SK-N-SH (cell line): ENCODE data around the gene LHB.

Experiments
- ELF1 ChIP-seq: IDR thresholded peaks from 2 replicates; pipeline ENCODE4 v1.4.0; 2012
- EP300 ChIP-seq, 2 experiments: IDR thresholded peaks; 2 replicates each; pipeline versions ENCODE4 v1.4.0 to v1.6.1; 2012; ENCODE audit warnings: borderline replicate concordance in 1 of 2, low read depth in 1 of 2, low read length in 1 of 2
- EZH2phosphoT487 ChIP-seq: fragments of 200-600 bp; sonication (generic); IDR thresholded peaks from 2 replicates; pipeline ENCODE4 v1.6.1; 2017; ENCODE audit warnings: low read depth, mixed run types, mild to moderate bottlenecking, antibody characterized with exemption, moderate library complexity, borderline replicate concordance
- FOXM1 ChIP-seq: IDR thresholded peaks from 2 replicates; pipeline ENCODE4 v1.4.0; 2012; ENCODE audit warnings: low read depth, mild to moderate bottlenecking
- MXI1 ChIP-seq: IDR thresholded peaks from 2 replicates; pipeline ENCODE4 v1.6.1; 2012; ENCODE audit warnings: mild to moderate bottlenecking, low read depth, low read length, improper control_type of control experiment
- POLR2AphosphoS5 ChIP-seq: IDR thresholded peaks from 2 replicates; pipeline ENCODE4 v1.6.1; 2012; ENCODE audit warnings: low read depth, low read length
- RCOR1 ChIP-seq: fragments of 150-350 bp; IDR thresholded peaks from 2 replicates; pipeline ENCODE4 v1.6.1; 2017; ENCODE audit warnings: antibody characterized with exemption, low read length
- RFX5 ChIP-seq: IDR thresholded peaks from 2 replicates; pipeline ENCODE4 v1.6.1; 2012; ENCODE audit warnings: mild to moderate bottlenecking, improper control_type of control experiment, low read length
- SIN3A ChIP-seq: IDR thresholded peaks from 2 replicates; pipeline ENCODE4 v1.6.1; 2012; ENCODE audit warnings: low read depth, mild to moderate bottlenecking, low read length, moderate library complexity, borderline replicate concordance
- SMC3 ChIP-seq: IDR thresholded peaks from 2 replicates; pipeline ENCODE4 v1.6.1; 2012; ENCODE audit warnings: low read depth, low read length, improper control_type of control experiment
- TAF1 ChIP-seq: IDR thresholded peaks from 2 replicates; pipeline ENCODE4 v1.6.1; 2012; ENCODE audit warnings: low read depth, mild to moderate bottlenecking, low read length, moderate library complexity, borderline replicate concordance
- TCF12 ChIP-seq: IDR thresholded peaks from 2 replicates; pipeline ENCODE4 v1.4.0; 2012
- TF ChIP-seq, protein P1 (sequence below): IDR thresholded peaks from 2 replicates; pipeline ENCODE4 v1.4.0; 2012; ENCODE audit warnings: low read depth, borderline replicate concordance
- TF ChIP-seq, protein P2 (sequence below): fragments of 200-600 bp; sonication (generic); IDR thresholded peaks from 2 replicates; pipeline ENCODE4 v1.6.1; 2017; ENCODE audit warnings: antibody characterized with exemption, mild to moderate bottlenecking, moderate library complexity

DNA sequence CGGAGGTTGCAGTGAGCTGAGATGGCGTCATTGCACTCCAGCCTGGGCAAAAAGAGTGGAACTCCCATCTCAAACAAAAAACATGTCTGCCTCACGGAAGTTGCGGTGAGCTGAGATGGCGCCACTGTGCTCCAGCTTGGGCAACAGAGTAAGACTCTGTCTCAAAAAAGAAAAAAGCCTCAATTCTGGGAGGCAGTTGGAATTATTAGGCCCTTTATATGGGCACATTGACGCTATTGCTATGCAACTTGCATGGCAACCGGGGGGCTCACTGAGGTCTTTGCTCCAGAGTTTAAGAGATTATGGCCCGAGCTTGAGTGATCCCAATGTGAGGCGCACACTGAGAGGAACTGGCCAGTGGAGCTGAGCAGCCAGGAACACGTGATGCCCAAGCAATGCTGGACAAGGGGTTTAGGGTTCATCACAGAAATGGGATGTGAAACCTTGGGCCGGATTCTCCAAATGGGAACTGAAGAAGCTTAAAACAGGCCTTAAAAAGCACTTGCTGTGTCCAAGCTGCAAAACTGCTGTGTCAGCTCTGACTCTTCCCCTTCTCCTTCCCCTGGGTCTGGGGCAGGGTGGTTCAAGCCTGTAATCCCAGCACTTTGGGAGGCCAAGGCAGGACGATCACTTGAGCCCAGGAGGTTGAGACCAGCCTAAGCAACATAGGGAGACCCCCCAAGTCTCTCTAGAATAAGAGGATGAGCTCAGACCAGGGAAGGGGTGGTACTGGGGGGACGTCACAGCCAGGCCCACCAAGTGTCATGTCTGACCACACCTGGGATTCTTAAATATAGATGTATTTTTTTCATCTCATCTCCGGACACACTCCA lies 49.3 kb downstream of the LHB start:
- TF ChIP-seq, protein P1, sequence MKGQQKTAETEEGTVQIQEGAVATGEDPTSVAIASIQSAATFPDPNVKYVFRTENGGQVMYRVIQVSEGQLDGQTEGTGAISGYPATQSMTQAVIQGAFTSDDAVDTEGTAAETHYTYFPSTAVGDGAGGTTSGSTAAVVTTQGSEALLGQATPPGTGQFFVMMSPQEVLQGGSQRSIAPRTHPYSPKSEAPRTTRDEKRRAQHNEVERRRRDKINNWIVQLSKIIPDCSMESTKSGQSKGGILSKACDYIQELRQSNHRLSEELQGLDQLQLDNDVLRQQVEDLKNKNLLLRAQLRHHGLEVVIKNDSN, result no peak
- TF ChIP-seq TAF1 (no peak), EP300 (IDR thresholded peaks at IDR 0.05; ENCODE audit: borderline replicate concordance in 1 of 2, low read depth in 1 of 2, low read length in 1 of 2) (no peak), ELF1 (no peak), EZH2phosphoT487 (no peak), POLR2AphosphoS5 (peak; percentile 72; the same call in 1 of the 2 replicates), RFX5 (no peak), FOXM1 (no peak), SIN3A (no peak), MXI1 (no peak), TCF12 (no peak), RCOR1 (no peak), SMC3 (no peak)
- TF ChIP-seq, protein P2, sequence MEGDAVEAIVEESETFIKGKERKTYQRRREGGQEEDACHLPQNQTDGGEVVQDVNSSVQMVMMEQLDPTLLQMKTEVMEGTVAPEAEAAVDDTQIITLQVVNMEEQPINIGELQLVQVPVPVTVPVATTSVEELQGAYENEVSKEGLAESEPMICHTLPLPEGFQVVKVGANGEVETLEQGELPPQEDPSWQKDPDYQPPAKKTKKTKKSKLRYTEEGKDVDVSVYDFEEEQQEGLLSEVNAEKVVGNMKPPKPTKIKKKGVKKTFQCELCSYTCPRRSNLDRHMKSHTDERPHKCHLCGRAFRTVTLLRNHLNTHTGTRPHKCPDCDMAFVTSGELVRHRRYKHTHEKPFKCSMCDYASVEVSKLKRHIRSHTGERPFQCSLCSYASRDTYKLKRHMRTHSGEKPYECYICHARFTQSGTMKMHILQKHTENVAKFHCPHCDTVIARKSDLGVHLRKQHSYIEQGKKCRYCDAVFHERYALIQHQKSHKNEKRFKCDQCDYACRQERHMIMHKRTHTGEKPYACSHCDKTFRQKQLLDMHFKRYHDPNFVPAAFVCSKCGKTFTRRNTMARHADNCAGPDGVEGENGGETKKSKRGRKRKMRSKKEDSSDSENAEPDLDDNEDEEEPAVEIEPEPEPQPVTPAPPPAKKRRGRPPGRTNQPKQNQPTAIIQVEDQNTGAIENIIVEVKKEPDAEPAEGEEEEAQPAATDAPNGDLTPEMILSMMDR, result no peak
